Stimulated activated CD4-positive, alpha-beta T cell treated with anti-CD3 and anti-CD28 coated beads, Interleukin-1b, Interleukin-23, amount 100 ng/mL, for 1 hour (primary cell): ENCODE data around the gene PTPRJ.

Source experiments
- DNase-seq, 2 donors: peaks; one replicate each; pipeline ENCODE4 v3.0.0-alpha.2; 2020; ENCODE audit warnings: low read depth in 2 of 2

PTPRJ gene

GRCh38 chr11:48094643-48095339 lies 114.4 kb downstream of the PTPRJ start:
- DNase-seq, result no peak

DNA sequence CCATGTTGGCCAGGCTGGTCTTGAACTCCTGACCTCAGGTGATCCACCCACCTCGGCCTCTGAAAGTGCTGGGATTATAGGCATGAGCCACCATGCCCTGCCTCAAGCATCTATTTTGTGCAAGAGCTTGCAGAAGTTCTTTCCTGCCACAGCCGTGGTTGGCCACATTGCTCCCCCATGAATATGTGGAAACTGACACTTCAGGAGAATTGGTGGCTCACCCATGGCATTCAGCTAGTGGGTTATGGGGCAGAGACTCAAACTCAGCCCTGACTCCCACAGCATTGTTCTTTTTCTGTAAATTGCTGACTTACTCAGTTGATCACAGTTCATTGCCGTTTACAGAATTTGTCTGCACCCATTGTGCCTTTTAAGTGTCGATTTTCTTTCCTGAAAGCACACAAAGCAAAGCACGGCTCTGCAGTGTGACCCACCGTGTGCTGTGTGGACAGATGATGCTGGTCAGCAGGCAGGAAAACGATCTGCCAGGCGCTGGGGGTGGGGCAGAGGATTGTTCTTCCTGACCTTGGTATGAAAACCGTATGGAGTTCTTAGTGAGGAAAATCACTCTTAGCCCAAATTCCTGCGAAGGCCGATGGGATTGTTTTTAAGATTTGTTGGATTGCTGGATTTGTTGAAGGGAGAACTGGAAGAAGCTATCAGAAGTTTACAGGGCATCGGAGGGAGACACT lies 115.6 kb downstream of the PTPRJ start:
- no peak for DNase-seq

DNA sequence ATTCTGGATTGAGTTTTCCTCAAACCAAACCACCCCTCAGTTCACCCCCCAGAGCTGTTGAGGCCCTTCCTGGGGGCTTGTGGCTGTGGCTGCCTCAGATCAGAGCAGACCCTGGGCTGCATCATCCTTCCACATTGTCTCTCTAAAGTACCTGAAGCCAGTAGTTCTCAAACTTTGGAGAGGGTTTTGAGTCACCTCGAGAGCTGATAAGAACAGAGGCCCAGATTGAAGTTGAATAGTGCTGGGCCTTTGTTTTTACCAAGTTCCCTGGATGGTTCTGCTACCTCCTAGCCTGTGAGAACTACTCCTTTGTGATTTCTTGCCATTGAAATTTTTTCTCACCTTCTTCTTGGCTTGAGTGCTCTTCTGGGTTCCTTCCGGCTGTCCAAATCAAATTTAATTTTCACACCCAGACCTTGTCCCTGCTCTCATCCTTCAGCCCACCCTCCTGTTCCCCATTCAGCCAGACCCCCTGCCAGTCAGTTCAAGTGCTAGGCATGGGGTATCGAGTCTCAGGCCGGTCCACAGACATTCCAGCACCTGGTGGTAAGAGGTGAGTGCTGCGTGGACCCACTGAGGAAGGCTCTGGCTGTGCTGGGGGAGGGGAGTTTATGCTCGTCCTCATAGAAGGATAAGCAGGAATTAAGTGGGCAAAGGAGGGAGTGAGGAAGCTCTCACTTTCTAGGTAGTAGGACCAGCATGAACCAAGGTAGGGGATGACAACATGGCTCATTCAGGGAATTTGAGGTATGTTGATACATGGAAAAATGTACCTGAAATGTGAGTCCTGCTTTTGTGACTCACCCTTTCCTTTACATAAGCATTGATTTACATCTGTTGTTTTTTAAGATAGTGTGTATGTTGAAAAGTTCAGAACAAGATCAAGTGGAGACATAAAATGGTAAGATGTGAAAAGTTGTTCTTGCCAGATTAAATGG lies 116.5 kb downstream of the PTPRJ start:
- no peak for DNase-seq

- no peak for DNase-seq
These were observed 117.7 kb downstream of the PTPRJ start for GRCh38 chr11:48098024-48098423.

- DNase-seq, result no peak
These were observed 119.6 kb downstream of the PTPRJ start for GRCh38 chr11:48099916-48100446.

GRCh38 chr11:48101044-48101733 lies 120.8 kb downstream of the PTPRJ start:
- DNase-seq, result no peak

DNA sequence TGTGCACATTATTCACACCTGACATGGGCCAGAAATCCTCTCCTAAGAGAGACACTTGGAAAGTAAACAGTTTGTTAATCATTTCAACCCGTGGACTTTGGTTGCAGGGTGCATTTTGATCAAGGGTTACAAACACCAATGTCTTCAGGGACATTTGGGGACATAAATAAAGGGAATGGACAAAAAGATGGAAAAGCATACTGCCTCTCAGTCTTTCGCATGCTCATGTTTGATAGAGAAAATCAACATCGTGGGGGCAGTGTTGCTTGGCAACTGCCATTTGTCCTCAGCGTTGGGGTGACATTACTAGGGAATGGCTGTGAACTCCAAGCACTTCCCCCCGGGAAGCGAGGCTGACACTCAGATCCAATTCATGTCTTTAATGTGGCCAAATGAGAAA lies 121.6 kb downstream of the PTPRJ start:
- DNase-seq, result no peak

DNA sequence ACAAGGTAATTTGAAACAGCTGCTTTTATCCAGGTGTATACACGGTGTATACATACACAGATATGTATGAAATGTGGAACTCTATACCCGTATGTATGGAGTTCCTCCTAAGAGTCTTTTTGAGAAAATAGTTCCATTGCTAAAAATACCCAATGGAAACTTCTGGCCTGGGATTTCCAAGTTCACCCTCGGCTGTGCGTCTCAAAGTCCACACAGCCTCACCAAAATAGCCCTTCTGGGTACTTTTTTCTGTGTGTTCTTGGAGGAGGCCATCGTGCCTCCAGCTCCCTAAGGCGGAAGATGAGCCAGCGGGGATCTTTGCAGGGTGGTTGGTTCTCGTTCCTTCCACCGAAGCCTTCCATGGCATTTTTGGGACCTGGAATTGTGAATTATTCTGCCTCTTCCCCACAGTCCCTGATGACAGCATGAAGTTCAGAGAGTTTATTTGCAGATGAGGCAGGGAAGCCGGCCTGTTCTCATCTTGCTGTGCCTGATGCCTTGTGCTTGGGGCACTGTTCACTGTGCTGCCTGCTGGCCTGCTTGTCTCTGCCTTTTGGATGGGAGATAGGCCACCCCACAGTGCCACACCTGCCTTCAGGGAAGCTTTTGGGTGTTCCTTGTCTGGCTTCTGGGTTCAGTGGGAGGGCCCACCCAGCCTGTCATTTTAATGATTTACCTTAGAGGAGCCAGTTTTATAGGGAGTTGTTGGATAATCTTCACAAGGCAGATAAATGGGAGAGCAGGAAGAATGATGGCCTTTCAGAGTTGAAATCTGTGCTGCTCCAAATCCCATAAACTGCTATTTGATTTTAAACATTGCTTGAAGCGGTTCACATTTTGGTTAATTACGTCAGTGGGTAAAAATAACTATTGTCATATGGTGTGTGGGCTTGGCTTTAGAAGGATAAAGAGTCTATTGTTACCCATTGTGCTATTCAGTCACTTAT lies 123.5 kb downstream of the PTPRJ start:
- no peak for DNase-seq

- DNase-seq, result no peak
These were observed 124.2 kb downstream of the PTPRJ start for GRCh38 chr11:48104568-48104924.

DNA sequence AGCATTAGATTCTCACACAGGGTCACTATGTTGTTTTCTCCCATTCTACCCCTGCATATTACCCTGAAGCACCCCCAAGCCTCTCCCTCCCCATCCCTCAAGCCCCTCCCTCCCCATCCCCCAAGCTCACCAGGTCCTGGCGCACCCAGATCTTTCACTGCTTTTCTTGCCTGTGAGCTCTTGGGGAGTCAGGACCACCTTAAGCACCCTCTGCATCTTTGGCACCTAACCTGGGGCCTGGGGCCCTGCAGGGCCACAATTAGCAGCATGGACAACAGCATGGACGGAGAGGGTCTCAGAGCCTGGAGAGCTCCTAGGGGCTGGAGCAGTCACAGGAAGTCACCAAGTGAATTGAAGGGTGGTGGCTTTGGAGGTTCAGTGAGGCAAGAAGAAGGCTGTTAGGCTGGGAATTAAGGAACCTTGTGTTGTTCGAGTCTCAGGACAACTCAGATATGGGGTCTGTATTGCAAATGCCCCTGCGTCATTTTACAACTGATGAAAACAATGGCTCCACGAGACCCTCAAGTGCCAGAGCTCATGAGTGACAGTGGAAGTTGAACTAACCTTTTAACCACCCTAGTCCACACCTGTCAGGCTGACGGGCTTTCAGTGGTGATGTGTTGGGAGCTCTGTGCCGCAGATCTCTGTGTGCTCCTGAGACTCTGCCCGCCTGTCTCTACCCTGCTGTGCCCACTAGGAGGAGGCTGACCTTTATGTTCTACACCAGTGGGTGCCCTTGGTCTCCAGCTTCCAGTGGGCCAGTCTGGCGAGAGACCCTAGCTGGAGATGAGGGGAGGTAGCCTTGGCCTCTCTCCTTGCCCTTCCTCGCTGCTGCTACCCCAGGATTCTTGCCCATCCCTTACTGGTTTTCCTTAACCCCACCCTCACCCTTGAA lies 125.0 kb downstream of the PTPRJ start:
- no peak for DNase-seq

DNA sequence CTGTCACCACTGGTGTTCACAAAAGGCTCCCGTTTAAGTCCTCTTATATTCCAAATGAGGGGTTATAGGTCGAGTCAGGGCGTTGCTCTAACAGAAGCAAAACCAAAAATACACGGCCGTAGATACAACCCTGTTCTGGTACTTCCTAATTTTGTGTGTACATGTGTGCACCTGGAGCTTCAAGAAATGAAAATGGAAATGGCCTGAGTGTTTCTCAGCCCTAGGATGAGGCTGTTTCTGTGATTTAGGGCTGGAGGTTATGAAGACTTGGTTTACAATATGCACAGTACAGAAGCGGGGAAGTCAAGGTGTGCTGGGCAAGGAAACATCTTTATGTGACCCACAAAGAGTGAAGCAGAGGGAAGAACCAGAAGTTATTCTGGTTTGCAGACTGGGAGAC lies 125.8 kb downstream of the PTPRJ start:
- DNase-seq, result no peak

DNA sequence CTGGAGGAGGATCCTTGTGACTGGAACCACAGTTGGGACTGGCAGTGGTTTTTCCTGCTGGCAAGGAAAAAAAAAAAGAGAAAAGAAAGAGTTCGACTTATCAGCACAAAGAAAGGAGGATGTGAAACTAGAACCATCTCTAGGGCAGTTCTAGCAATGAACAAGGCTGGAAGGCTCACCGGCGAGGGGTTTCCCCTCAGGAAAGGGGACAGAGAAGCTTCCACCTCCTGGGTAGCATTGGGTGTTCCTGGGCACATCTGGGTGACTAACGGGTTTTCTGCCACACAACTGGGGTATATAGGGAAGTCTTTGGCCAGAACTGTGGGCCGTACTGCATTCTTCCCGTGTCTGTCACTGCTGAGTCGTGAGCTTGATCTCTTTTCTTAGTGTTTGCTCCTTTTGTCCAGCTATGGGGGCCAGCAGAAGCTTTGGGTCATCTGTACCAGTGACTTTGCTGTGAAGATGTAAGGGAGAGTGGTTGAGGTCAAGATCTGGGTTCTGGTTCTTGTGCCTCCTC lies 126.9 kb downstream of the PTPRJ start:
- no peak for DNase-seq

GRCh38 chr11:48108231-48109045 lies 128.1 kb downstream of the PTPRJ start:
- no peak for DNase-seq

DNA sequence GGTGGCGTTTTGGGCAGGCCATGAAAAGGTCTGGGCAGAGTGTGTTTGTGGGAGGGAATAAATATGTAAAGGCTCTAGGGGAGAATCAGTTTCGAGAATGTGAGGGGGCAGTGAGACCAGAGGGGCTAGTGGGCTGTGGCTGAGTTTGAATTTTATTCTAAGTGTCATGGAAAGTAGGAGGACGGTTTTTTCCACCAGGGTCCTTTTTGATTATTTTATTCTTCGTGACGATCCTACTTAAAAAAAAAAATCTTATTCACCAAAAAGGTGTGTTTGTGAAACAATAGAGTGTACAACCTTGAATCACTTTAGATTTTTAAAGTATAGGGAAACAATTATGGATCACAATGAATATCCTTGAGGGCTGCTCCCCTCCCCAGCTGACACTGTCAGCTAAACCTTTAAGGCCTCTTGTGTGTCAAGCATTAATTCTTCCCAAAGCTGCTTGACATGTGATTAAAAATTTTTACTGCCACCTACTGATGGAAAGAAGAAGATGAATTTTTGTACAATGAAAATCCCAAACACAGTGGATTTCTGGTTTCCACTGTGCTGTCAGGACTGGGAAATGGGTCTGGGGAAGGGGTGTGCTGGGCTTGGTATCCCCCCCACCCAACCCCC lies 128.8 kb downstream of the PTPRJ start:
- DNase-seq, result no peak

- DNase-seq, result no peak
These were observed 130.1 kb downstream of the PTPRJ start for GRCh38 chr11:48110509-48110766.

DNA sequence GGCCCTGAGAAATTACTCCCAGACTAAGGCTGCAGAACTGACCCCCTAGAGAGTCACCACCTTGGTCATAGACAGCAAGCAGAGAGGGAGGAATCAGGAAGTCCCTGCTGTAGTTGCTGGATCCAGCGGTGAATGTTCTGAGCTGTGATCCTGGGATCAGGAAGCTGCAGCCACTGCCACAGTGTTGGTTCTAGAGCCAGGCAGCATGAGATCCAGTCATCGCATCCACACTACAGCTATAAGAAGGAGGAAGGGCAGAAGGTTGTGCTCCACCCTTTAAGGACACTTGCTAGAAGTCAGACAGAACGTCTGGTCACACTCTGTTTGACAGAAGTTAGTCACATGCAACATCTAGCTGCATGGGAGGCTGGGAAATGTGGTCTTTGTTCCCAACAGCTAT lies 131.5 kb downstream of the PTPRJ start:
- DNase-seq, result no peak

DNA sequence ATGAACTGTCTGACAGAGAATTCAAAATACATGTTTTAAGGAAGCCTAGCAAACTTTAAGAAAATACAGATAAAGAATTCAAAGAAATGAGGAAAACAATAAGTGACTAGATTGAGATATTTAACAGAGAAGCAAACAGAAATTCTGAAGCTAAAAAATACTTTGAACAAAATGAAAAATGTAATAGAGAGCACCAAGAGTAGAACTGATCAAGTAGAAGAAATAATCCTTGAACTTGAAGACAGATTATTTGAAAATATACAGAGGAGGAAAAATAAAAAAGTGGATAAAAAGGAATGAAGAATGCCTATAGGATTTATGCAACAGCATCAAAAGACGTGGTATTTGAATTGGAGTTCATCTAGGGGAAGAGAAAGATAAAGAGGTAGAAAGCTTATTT lies 134.4 kb downstream of the PTPRJ start:
- no peak for DNase-seq
